ENCODE measurements around the gene CAMKK2. TPM values are rescaled to one million over a fixed set of nuclear protein-coding genes. Genes with fewer than 3 reads are reported as not detected.

The CAMKK2 gene
- total and polyA plus RNA-seq, 2 experiments from 2014 or later = 20.1 to 29.8 TPM

DNA sequence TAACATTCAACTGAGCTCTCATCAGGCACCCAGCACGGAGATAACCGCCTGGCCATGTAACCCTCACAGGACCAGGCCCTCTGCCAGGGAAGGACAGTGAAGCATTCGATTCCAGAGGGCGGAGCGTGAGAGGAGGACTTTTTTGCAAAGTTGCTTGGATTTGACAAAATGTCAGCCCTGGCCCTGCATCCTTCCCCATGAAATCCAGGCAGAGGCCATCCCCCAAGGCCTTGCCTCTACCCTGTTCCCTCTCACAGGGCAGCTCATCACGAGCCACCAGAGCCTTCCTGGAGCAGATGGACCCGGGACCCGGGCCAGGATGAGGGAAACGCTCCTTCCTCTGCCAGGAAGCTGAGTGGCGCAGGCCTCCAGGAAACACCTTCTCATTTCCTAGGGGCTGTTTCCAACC lies 17.0 kb downstream of the CAMKK2 start:
- 0 out of 2 replicates have a peak, but pooled peaks cover 3% of the 10 kb centered on the region for H3K36me3 ChIP-seq (ENCODE audit: low read depth)
- peak overlapping the region; percentile 26; the same call in 1 of the 2 replicates for H2AFZ ChIP-seq
- no peak for TF ChIP-seq EZH2phosphoT487 (IDR thresholded peaks at IDR 0.05; ENCODE audit: insufficient read depth, low read depth)
- no peak for TF ChIP-seq EZH2 (IDR thresholded peaks at IDR 0.05; ENCODE audit: insufficient read depth, poor library complexity, severe bottlenecking)
- no peaks in the 10 kb centered on the region for H4K20me1 ChIP-seq (ENCODE audit: insufficient read depth)
- peak; percentile 82 for DNase-seq
- 19 to 24% methylated on average over 10 of the region's 10 CpGs for WGBS, 2 experiments (ENCODE audit: low coverage in 1 of 2, low lambda C conversion rate in 2 of 2, missing lambda C conversion rate in 2 of 2)
- peaks cover 44% of the 10 kb centered on the region for H3F3A ChIP-seq (ENCODE audit: insufficient read depth)
- H3K4me1 ChIP-seq (ENCODE audit: insufficient read depth) = peaks cover 31% of the 10 kb centered on the region
- H3K4me3 ChIP-seq = peak overlapping the region; percentile 48
- H3K9me2 ChIP-seq (ENCODE audit: insufficient read depth) = no peaks in the 10 kb centered on the region
- no peaks in the 10 kb centered on the region for H3K9me3 ChIP-seq (ENCODE audit: low read depth)
- peak overlapping the region; percentile 78 for H3K9ac ChIP-seq
- peaks cover 48% of the 10 kb centered on the region for H3K79me2 ChIP-seq (ENCODE audit: insufficient read depth)
- peak overlapping the region; percentile 90 for H3K27ac ChIP-seq
- peak overlapping the region; percentile 71 for H3K4me2 ChIP-seq (ENCODE audit: unreplicated experiment)
- in situ Hi-C loops (cut with MboI) = no loop called here
- H3K27me3 ChIP-seq (replicated peaks; ENCODE audit: insufficient read depth) = no peaks in the 10 kb centered on the region

DNA sequence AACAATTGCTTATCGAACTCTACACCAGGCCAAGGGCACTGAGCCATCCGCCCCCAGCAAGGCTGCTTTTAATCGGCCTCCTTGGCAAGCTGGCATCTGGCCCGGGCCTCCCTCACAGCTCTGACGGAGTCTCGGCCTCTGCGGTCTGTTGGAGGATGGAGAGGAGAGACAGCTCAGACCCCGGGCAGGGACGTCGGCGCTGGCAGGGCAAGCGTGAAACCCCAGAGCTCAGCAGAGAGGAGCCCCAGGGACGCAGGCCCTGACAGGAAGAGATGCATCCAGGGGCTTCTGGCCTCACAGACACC lies 17.5 kb downstream of the CAMKK2 start:
- no peak for TF ChIP-seq EZH2 (IDR thresholded peaks at IDR 0.05; ENCODE audit: insufficient read depth, poor library complexity, severe bottlenecking)
- no peak for TF ChIP-seq EZH2phosphoT487 (IDR thresholded peaks at IDR 0.05; ENCODE audit: insufficient read depth, low read depth)
- Histone ChIP-seq H3K4me2 (ENCODE audit: unreplicated experiment) (peak overlapping the region; percentile 71), H3K4me1 (ENCODE audit: insufficient read depth) (peaks cover 31% of the 10 kb centered on the region), H3K36me3 (ENCODE audit: low read depth) (0 out of 2 replicates have a peak, but pooled peaks cover 3% of the 10 kb centered on the region), H3K27me3 (replicated peaks; ENCODE audit: insufficient read depth) (no peaks in the 10 kb centered on the region), H2AFZ (peak overlapping the region; percentile 26; the same call in 1 of the 2 replicates), H3K4me3 (peak overlapping the region; percentile 48), H3K9me2 (ENCODE audit: insufficient read depth) (no peaks in the 10 kb centered on the region), H3K27ac (peak overlapping the region; percentile 90), H4K20me1 (ENCODE audit: insufficient read depth) (no peaks in the 10 kb centered on the region), H3K79me2 (ENCODE audit: insufficient read depth) (peaks cover 44% of the 10 kb centered on the region), H3F3A (ENCODE audit: insufficient read depth) (peaks cover 44% of the 10 kb centered on the region), H3K9ac (peak overlapping the region; percentile 78), H3K9me3 (ENCODE audit: low read depth) (no peaks in the 10 kb centered on the region)
- in situ Hi-C loops (cut with MboI) = no loop called here
- DNase-seq = peak; percentile 96
- 2 to 6% methylated on average over 13 of the region's 13 CpGs for WGBS, 2 experiments (ENCODE audit: low coverage in 1 of 2, low lambda C conversion rate in 2 of 2, missing lambda C conversion rate in 2 of 2)

- TF ChIP-seq EZH2phosphoT487 (IDR thresholded peaks at IDR 0.05; ENCODE audit: insufficient read depth, low read depth) (no peak), EZH2 (IDR thresholded peaks at IDR 0.05; ENCODE audit: insufficient read depth, poor library complexity, severe bottlenecking) (no peak)
- H3K36me3 ChIP-seq (ENCODE audit: low read depth) = 0 out of 2 replicates have a peak, but pooled peaks cover 3% of the 10 kb centered on the region
- peaks cover 38% of the 10 kb centered on the region for H3K79me2 ChIP-seq (ENCODE audit: insufficient read depth)
- H3K4me3 ChIP-seq = no peak overlapping the region
- no peaks in the 10 kb centered on the region for H3K9me3 ChIP-seq (ENCODE audit: low read depth)
- H3K27me3 ChIP-seq (replicated peaks; ENCODE audit: insufficient read depth) = no peaks in the 10 kb centered on the region
- peaks cover 31% of the 10 kb centered on the region for H3K4me1 ChIP-seq (ENCODE audit: insufficient read depth)
- in situ Hi-C loops (cut with MboI) = no loop called here
- peak overlapping the region; percentile 78; the same call in 1 of the 2 replicates for H3K9ac ChIP-seq
- H3K4me2 ChIP-seq (ENCODE audit: unreplicated experiment) = peak overlapping the region; percentile 25
- no peaks in the 10 kb centered on the region for H3K9me2 ChIP-seq (ENCODE audit: insufficient read depth)
- WGBS, 2 experiments (ENCODE audit: low coverage in 1 of 2, low lambda C conversion rate in 2 of 2, missing lambda C conversion rate in 2 of 2) = 96 to 97% methylated on average over 15 of the region's 15 CpGs
- H3F3A ChIP-seq (ENCODE audit: insufficient read depth) = peaks cover 44% of the 10 kb centered on the region
- H4K20me1 ChIP-seq (ENCODE audit: insufficient read depth) = no peaks in the 10 kb centered on the region
- H3K27ac ChIP-seq = peak overlapping the region; percentile 90
- no peak overlapping the region for H2AFZ ChIP-seq
- DNase-seq = no peak
Observed at GRCh38 chr12:121278169-121279070, 18.1 kb downstream of the CAMKK2 start.

DNA sequence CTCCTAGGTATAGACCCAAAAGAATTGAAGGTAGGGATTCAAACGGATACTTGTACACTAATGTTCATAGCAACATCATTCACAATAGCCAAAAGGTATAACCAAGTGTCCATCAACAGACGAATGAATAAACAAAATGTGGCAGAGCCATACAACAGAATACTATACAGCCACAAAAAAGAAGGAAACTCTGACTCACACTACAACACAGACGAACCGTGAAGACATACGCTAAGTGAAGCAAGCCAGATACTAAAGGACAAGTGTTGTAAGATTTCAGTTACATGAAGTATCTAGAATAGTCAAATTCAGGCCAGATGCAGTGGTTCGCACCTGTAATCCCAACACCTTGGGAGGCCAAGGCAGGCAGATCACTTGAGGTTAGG lies 19.1 kb downstream of the CAMKK2 start:
- peak overlapping the region; percentile 70 for H3K9ac ChIP-seq
- in situ Hi-C loops (cut with MboI) = no loop called here
- H3K79me2 ChIP-seq (ENCODE audit: insufficient read depth) = peaks cover 28% of the 10 kb centered on the region
- no peaks in the 10 kb centered on the region for H3K27me3 ChIP-seq (replicated peaks; ENCODE audit: insufficient read depth)
- peak overlapping the region; percentile 68 for H3K27ac ChIP-seq
- peak overlapping the region; percentile 33 for H3K4me2 ChIP-seq (ENCODE audit: unreplicated experiment)
- TF ChIP-seq EZH2phosphoT487 (IDR thresholded peaks at IDR 0.05; ENCODE audit: insufficient read depth, low read depth) (no peak), EZH2 (IDR thresholded peaks at IDR 0.05; ENCODE audit: insufficient read depth, poor library complexity, severe bottlenecking) (no peak)
- no peaks in the 10 kb centered on the region for H3K9me2 ChIP-seq (ENCODE audit: insufficient read depth)
- peak; percentile 24 for DNase-seq
- no peaks in the 10 kb centered on the region for H3K9me3 ChIP-seq (ENCODE audit: low read depth)
- H3K36me3 ChIP-seq (ENCODE audit: low read depth) = no peaks in the 10 kb centered on the region
- no peak overlapping the region for H2AFZ ChIP-seq
- H3K4me3 ChIP-seq = no peak overlapping the region; the same call in none of the 2 replicates
- peaks cover 44% of the 10 kb centered on the region for H3F3A ChIP-seq (ENCODE audit: insufficient read depth)
- WGBS, 2 experiments (ENCODE audit: low coverage in 1 of 2, low lambda C conversion rate in 2 of 2, missing lambda C conversion rate in 2 of 2) = 66 to 68% methylated on average over 6 of the region's 6 CpGs
- H4K20me1 ChIP-seq (ENCODE audit: insufficient read depth) = no peaks in the 10 kb centered on the region
- H3K4me1 ChIP-seq (ENCODE audit: insufficient read depth) = peaks cover 31% of the 10 kb centered on the region
